Stomach (tissue), 4 donors: ENCODE data around the gene C2orf76.

Experiments
- CTCF ChIP-seq, 7 experiments: fragments of 450-650 bp in 4 of 7; fragments of 200-600 bp in 3 of 7; sonication (generic) in 3 of 7; IDR thresholded peaks; one replicate each; pipeline ENCODE4 v1.5.1; 2016 to 2019; ENCODE audit warnings: antibody characterized with exemption in 7 of 7, control low read depth in 2 of 7, mild to moderate bottlenecking in 1 of 7
- EP300 ChIP-seq: sonication (generic); formaldehyde crosslinking; IDR thresholded peaks from one replicate; pipeline ENCODE4 v1.6.1; 2017; ENCODE audit warnings: antibody characterized with exemption
- POLR2A ChIP-seq, 4 donors: fragments of 450-650 bp; IDR thresholded peaks; one replicate each; pipeline ENCODE4 v1.6.1; 2016; ENCODE audit warnings: antibody characterized with exemption in 4 of 4, control low read depth in 2 of 4, mild to moderate bottlenecking in 1 of 4, moderate library complexity in 1 of 4

DNA sequence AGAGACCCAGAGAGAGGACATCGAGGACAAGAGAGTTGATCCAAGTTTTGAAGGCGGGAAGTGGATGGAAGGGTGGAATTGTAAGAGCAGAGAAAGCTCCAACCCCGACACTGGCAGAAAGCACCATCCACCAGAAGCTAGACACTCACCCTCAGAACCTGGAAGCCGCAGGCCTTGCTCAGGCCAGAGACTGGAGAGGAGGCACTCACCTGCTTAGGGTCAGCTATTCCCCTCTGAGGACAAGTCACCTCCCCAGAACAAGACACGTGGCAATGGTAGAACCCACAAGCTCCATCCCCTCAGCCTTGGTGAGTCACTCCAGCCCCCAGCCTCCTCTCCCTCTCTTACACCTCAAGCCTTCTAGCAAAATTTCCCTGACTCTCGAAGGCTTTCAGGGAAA lies 78.1 kb downstream of the C2orf76 start:
- no peak for TF ChIP-seq CTCF (IDR thresholded peaks at IDR 0.05)
- no peak for TF ChIP-seq POLR2A (IDR thresholded peaks at IDR 0.05)
- no peak for TF ChIP-seq EP300
